HEK293 (cell line): ENCODE measurements around the gene SMCO4.

Experiments
- KLF8 ChIP-seq: fragments of 450-650 bp; formaldehyde crosslinking; IDR thresholded peaks from 2 replicates; pipeline ENCODE4 v1.5.1; 2016; ENCODE audit warnings: missing biosample characterization, missing genetic modification characterization
- OSR2 ChIP-seq: fragments of 450-650 bp; formaldehyde crosslinking; IDR thresholded peaks from 2 replicates; pipeline ENCODE4 v1.5.1; 2016; ENCODE audit warnings: missing biosample characterization, missing genetic modification characterization
- SCRT1 ChIP-seq: fragments of 450-650 bp; formaldehyde crosslinking; IDR thresholded peaks from 2 replicates; pipeline ENCODE4 v1.5.1; 2016; ENCODE audit warnings: missing biosample characterization, missing genetic modification characterization, borderline replicate concordance
- YY1 ChIP-seq: fragments of 450-650 bp; formaldehyde crosslinking; IDR thresholded peaks from 2 replicates; pipeline ENCODE4 v1.5.1; 2018; ENCODE audit warnings: missing biosample characterization, missing genetic modification characterization
- ZNF146 ChIP-seq: fragments of 450-650 bp; formaldehyde crosslinking; IDR thresholded peaks from 2 replicates; pipeline ENCODE4 v1.5.1; 2016; ENCODE audit warnings: missing biosample characterization, missing genetic modification characterization
- ZNF157 ChIP-seq: fragments of 450-650 bp; formaldehyde crosslinking; IDR thresholded peaks from 2 replicates; pipeline ENCODE4 v1.5.1; 2016; ENCODE audit warnings: missing biosample characterization, missing genetic modification characterization
- ZNF223 ChIP-seq: fragments of 450-650 bp; formaldehyde crosslinking; IDR thresholded peaks from 2 replicates; pipeline ENCODE4 v1.5.1; 2016; ENCODE audit warnings: missing biosample characterization, missing genetic modification characterization
- ZNF426 ChIP-seq: fragments of 450-650 bp; formaldehyde crosslinking; IDR thresholded peaks from 2 replicates; pipeline ENCODE4 v1.5.1; 2017; ENCODE audit warnings: missing biosample characterization, missing genetic modification characterization, mild to moderate bottlenecking, inconsistent platforms, moderate library complexity
- ZNF510 ChIP-seq: fragments of 450-650 bp; formaldehyde crosslinking; IDR thresholded peaks from 2 replicates; pipeline ENCODE4 v1.5.1; 2018; ENCODE audit warnings: mild to moderate bottlenecking, missing genetic modification characterization, missing biosample characterization; ENCODE audit not compliant: insufficient replicate concordance
- ZNF548 ChIP-seq: fragments of 450-650 bp; formaldehyde crosslinking; IDR thresholded peaks from 2 replicates; pipeline ENCODE4 v1.5.1; 2016; ENCODE audit warnings: missing biosample characterization, missing genetic modification characterization
- ZNF623 ChIP-seq: fragments of 450-650 bp; formaldehyde crosslinking; IDR thresholded peaks from 2 replicates; pipeline ENCODE4 v1.5.1; 2016; ENCODE audit warnings: missing biosample characterization, missing genetic modification characterization
- ZNF660 ChIP-seq: fragments of 450-650 bp; IDR thresholded peaks from 2 replicates; pipeline ENCODE4 v1.5.1; 2018; ENCODE audit warnings: missing biosample characterization, mild to moderate bottlenecking, missing genetic modification characterization
- ZNF747 ChIP-seq: fragments of 450-650 bp; formaldehyde crosslinking; IDR thresholded peaks from 2 replicates; pipeline ENCODE4 v1.5.1; 2016; ENCODE audit warnings: missing biosample characterization, missing genetic modification characterization
- ZNF776 ChIP-seq: fragments of 450-650 bp; formaldehyde crosslinking; IDR thresholded peaks from 2 replicates; pipeline ENCODE4 v1.5.0; 2017; ENCODE audit warnings: missing biosample characterization, missing genetic modification characterization, borderline replicate concordance
- TF ChIP-seq, protein P1 (sequence below): fragments of 450-650 bp; formaldehyde crosslinking; conservative IDR thresholded peaks from 2 replicates; pipeline ENCODE4 v1.5.1; 2016; ENCODE audit warnings: low read depth, missing biosample characterization, missing genetic modification characterization
- TF ChIP-seq, protein P2 (sequence below): fragments of 450-650 bp; formaldehyde crosslinking; IDR thresholded peaks from 2 replicates; pipeline ENCODE4 v1.5.1; 2017; ENCODE audit warnings: missing biosample characterization, missing genetic modification characterization
- TF ChIP-seq, protein P3 (sequence below): fragments of 450-650 bp; formaldehyde crosslinking; IDR thresholded peaks from 2 replicates; pipeline ENCODE4 v1.5.1; 2017; ENCODE audit warnings: missing biosample characterization, missing genetic modification characterization
- TF ChIP-seq, protein P4 (sequence below): fragments of 450-650 bp; formaldehyde crosslinking; IDR thresholded peaks from 2 replicates; pipeline ENCODE4 v1.5.1; 2016; ENCODE audit warnings: missing biosample characterization, missing genetic modification characterization
- TF ChIP-seq, protein P5 (sequence below): fragments of 450-650 bp; formaldehyde crosslinking; IDR thresholded peaks from 2 replicates; pipeline ENCODE4 v1.5.1; 2016; ENCODE audit warnings: missing biosample characterization, missing genetic modification characterization

SMCO4 gene

DNA sequence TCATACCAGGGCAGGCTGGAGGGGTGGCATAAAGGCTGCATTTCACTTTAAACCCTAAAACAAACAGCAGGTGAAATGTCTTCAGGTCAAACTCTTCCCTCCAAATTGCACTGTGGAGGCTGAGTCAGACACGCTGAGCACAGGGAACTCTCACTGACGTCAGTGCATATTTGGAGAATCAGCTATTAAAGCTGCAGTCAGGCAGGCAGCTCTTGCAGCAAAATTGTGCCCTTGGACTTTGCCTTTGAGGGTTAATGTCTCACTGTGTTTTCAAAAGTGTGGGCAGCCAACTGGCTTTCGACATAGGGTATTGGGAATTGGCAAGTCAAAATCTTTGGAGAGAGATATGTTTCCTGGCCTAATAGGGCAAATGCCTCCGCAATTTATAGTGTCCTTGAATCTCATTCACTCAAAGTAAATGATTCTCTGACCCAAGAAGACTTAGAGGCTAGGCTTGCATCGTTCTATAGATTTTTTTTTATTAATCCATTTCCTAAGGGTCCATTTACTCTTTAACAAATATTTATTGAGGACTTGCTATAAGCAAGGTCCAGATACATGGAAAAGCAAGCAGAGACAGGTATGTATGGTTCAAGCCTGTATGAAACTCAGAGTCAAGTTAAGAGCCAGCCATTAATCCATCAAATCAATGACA, 27.7 kb upstream of the SMCO4 start (continued):
- TF ChIP-seq, protein P1, sequence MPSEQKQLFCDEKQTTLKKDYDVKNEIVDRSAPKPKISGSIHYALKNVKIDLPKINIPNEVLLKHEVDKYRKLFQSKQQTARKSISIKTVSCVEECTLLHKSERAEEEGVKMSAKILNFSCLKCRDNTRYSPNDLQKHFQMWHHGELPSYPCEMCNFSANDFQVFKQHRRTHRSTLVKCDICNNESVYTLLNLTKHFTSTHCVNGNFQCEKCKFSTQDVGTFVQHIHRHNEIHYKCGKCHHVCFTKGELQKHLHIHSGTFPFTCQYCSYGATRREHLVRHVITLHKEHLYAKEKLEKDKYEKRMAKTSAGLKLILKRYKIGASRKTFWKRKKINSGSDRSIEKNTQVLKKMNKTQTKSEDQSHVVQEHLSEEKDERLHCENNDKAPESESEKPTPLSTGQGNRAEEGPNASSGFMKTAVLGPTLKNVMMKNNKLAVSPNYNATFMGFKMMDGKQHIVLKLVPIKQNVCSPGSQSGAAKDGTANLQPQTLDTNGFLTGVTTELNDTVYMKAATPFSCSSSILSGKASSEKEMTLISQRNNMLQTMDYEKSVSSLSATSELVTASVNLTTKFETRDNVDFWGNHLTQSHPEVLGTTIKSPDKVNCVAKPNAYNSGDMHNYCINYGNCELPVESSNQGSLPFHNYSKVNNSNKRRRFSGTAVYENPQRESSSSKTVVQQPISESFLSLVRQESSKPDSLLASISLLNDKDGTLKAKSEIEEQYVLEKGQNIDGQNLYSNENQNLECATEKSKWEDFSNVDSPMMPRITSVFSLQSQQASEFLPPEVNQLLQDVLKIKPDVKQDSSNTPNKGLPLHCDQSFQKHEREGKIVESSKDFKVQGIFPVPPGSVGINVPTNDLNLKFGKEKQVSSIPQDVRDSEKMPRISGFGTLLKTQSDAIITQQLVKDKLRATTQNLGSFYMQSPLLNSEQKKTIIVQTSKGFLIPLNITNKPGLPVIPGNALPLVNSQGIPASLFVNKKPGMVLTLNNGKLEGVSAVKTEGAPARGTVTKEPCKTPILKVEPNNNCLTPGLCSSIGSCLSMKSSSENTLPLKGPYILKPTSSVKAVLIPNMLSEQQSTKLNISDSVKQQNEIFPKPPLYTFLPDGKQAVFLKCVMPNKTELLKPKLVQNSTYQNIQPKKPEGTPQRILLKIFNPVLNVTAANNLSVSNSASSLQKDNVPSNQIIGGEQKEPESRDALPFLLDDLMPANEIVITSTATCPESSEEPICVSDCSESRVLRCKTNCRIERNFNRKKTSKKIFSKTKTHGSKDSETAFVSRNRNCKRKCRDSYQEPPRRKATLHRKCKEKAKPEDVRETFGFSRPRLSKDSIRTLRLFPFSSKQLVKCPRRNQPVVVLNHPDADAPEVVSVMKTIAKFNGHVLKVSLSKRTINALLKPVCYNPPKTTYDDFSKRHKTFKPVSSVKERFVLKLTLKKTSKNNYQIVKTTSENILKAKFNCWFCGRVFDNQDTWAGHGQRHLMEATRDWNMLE: 0 out of 2 replicates have a peak, but pooled peaks have one; percentile 11
- TF ChIP-seq YY1 (no peak), ZNF548 (tag by site-specific recombination) (no peak), ZNF157 (tag by site-specific recombination) (no peak), ZNF747 (tag by site-specific recombination) (no peak), ZNF623 (tag by site-specific recombination) (no peak), SCRT1 (tag by site-specific recombination) (no peak), ZNF660 (tag by site-specific recombination) (peak; percentile 47; the same call in 1 of the 2 replicates), KLF8 (tag by site-specific recombination) (no peak), ZNF146 (tag by site-specific recombination) (no peak), OSR2 (tag by site-specific recombination) (no peak), ZNF776 (no peak), ZNF510 (tag by site-specific recombination) (no peak), ZNF426 (tag by site-specific recombination) (no peak), ZNF223 (no peak)
- TF ChIP-seq, protein P2, sequence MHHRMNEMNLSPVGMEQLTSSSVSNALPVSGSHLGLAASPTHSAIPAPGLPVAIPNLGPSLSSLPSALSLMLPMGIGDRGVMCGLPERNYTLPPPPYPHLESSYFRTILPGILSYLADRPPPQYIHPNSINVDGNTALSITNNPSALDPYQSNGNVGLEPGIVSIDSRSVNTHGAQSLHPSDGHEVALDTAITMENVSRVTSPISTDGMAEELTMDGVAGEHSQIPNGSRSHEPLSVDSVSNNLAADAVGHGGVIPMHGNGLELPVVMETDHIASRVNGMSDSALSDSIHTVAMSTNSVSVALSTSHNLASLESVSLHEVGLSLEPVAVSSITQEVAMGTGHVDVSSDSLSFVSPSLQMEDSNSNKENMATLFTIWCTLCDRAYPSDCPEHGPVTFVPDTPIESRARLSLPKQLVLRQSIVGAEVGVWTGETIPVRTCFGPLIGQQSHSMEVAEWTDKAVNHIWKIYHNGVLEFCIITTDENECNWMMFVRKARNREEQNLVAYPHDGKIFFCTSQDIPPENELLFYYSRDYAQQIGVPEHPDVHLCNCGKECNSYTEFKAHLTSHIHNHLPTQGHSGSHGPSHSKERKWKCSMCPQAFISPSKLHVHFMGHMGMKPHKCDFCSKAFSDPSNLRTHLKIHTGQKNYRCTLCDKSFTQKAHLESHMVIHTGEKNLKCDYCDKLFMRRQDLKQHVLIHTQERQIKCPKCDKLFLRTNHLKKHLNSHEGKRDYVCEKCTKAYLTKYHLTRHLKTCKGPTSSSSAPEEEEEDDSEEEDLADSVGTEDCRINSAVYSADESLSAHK (tag by site-specific recombination): no peak
- TF ChIP-seq, protein P3, sequence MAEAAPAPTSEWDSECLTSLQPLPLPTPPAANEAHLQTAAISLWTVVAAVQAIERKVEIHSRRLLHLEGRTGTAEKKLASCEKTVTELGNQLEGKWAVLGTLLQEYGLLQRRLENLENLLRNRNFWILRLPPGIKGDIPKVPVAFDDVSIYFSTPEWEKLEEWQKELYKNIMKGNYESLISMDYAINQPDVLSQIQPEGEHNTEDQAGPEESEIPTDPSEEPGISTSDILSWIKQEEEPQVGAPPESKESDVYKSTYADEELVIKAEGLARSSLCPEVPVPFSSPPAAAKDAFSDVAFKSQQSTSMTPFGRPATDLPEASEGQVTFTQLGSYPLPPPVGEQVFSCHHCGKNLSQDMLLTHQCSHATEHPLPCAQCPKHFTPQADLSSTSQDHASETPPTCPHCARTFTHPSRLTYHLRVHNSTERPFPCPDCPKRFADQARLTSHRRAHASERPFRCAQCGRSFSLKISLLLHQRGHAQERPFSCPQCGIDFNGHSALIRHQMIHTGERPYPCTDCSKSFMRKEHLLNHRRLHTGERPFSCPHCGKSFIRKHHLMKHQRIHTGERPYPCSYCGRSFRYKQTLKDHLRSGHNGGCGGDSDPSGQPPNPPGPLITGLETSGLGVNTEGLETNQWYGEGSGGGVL (tag by site-specific recombination): no peak
- TF ChIP-seq, protein P4, sequence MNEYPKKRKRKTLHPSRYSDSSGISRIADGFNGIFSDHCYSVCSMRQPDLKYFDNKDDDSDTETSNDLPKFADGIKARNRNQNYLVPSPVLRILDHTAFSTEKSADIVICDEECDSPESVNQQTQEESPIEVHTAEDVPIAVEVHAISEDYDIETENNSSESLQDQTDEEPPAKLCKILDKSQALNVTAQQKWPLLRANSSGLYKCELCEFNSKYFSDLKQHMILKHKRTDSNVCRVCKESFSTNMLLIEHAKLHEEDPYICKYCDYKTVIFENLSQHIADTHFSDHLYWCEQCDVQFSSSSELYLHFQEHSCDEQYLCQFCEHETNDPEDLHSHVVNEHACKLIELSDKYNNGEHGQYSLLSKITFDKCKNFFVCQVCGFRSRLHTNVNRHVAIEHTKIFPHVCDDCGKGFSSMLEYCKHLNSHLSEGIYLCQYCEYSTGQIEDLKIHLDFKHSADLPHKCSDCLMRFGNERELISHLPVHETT (tag by site-specific recombination): no peak
- TF ChIP-seq, protein P5, sequence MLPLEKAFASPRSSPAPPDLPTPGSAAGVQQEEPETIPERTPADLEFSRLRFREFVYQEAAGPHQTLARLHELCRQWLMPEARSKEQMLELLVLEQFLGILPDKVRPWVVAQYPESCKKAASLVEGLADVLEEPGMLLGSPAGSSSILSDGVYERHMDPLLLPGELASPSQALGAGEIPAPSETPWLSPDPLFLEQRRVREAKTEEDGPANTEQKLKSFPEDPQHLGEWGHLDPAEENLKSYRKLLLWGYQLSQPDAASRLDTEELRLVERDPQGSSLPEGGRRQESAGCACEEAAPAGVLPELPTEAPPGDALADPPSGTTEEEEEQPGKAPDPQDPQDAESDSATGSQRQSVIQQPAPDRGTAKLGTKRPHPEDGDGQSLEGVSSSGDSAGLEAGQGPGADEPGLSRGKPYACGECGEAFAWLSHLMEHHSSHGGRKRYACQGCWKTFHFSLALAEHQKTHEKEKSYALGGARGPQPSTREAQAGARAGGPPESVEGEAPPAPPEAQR (tag by site-specific recombination): no peak
